Body of pancreas (tissue), 4 donors: ENCODE measurements around the gene MVB12B.

Experiments
- CTCF ChIP-seq, 7 experiments: fragments of 450-650 bp in 4 of 7; fragments of 200-600 bp in 3 of 7; sonication (generic) in 3 of 7; IDR thresholded peaks; one replicate each; pipeline ENCODE4 v1.5.1; 2016 to 2019; ENCODE audit warnings: antibody characterized with exemption in 7 of 7
- POLR2A ChIP-seq, 3 donors: fragments of 450-650 bp; IDR thresholded peaks; one replicate each; pipeline ENCODE4 v1.6.1; 2016; ENCODE audit warnings: antibody characterized with exemption in 3 of 3, mild to moderate bottlenecking in 2 of 3

DNA sequence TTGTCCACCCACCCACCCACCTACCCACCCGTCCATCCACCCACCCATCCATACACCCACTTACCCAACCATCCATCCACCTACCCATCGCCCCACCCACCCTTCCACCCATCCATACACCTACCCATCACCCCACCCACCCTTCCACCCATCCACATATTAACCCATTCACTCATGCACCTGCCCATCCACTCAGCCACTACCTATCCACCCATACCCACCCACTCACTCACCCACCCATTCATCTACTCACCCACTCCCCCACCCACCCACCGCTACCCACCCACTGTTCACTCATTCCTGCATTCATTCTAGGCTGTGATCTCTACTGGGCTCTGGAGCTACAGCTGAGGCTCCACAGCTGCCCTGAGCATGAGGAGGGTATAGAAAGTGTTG is 169.6 kb downstream of the MVB12B start:
- no peak for TF ChIP-seq CTCF (IDR thresholded peaks at IDR 0.05)
- no peak for TF ChIP-seq POLR2A (IDR thresholded peaks at IDR 0.05)
